Nucleus accumbens (tissue), 56 donors: ENCODE results near the gene PDCD2L.
"Not testable (repeated sequence)": the region's sequence is repeated elsewhere in the genome, so short reads cannot be mapped to it uniquely, and the experiment has no call there.

Experiments
- DNase-seq, 56 donors: peaks; one replicate each; lab custom pipeline; 2025; lab: John Stamatoyannopoulos, UW

PDCD2L gene

GRCh38 chr19:34373601-34374288 lies 30.5 kb upstream of the PDCD2L start:
- DNase-seq, result no peak

- no peak for DNase-seq
Observed at GRCh38 chr19:34375598-34375997, 28.6 kb upstream of the PDCD2L start.

GRCh38 chr19:34380639-34381241 lies 23.5 kb upstream of the PDCD2L start:
- DNase-seq, result no peak

DNA sequence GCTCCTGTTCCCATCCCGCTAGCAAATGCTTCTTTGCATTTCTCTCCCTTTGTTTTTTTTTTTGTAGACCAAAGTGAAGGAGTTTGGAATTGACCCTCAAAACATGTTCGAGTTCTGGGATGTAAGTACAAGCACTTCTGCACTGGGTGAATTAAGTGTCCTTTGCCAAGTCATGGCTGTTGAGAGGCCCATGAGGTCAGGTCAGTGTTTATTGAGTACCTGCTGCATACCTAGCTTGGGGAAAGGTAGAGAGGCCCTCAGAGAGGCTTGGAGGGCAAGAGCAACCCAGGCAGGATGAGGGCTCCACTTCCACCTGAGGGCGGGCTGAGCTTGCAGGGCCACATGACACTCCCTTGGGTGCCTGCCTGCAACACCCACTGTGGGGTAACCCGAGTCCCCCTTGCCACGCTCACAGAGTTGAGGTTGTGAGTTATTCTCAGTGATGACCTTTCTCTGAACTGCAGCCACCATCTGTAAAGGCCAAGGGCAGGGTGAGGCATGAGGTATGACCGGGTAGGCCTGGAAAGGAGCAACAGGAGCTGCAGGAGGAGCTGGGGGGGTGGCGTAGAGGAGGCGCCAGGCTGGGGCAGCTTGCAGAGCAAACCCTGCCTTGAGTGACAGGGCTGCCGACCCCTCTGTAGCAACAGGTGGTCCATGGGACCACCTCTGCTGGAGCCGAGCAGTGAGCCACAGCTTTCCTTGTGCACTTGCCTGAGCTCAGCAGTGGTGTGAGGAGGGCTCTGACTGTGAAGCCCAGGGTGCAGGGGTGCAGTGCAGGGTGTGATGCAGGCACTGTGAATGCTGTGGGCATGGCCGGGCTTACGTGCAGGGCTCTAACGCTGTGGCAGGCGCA lies 22.6 kb upstream of the PDCD2L start:
- no peak for DNase-seq

DNA sequence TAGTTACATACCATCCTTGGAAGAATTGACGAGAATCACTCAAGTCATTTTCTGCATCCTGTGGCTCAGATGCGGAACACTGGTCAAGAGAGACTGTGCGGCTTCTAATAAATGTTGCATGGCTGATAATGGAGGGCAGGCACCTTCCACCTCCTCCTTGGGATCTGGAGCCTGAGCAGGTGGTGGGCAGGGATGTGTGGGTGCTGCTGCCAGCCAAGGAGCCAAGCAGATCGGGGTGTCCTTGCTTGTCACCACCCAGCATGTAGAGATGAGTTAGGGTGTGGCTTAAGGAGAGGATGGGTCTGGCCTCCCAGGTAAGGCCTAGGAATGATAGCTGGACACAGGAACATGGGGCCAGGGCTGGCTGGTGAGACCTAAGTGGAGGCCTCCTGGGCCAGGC lies 21.7 kb upstream of the PDCD2L start:
- no peak for DNase-seq

GRCh38 chr19:34383599-34383998 lies 20.6 kb upstream of the PDCD2L start:
- DNase-seq, result no peak

- no peak for DNase-seq
Observed at GRCh38 chr19:34386645-34387445, 17.4 kb upstream of the PDCD2L start.

DNA sequence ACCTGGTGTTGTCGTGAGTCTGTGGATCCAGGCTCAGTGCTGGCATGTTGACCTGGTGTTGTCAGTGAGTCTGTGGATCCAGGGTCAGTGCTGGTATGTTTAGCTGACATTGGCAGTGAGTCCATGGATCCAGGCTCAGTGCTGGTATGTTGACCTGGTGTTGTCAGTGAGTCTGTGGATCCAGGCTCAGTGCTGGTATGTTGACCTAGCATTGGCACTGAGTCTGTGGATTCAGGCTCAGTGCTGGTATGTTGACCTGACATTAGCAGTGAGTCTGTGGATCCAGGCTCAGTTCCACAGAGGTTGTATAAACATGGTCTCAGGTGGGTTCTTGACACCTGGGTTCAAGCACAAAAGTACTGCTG lies 16.8 kb upstream of the PDCD2L start:
- DNase-seq, result no peak

DNA sequence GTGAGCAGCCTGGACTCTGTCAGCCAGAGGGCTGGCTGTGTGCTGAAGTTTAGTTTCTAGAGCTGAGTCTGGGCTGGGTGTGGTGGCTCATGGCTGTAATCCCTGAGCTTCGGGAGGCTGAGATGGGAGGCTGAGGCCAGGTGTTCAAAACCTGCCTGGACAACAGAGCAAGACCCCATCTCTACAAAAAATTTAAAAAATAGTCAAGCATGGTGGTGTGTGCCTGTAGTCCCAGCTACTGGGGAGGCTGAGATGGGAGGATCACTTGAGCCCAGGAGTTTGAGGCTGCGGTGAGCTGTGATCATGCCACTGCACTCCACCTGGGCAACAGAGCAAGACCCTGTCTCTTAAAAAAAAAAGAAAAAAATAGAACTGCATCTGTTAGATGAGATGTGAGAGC lies 15.5 kb upstream of the PDCD2L start:
- DNase-seq, result not testable (repeated sequence)

DNA sequence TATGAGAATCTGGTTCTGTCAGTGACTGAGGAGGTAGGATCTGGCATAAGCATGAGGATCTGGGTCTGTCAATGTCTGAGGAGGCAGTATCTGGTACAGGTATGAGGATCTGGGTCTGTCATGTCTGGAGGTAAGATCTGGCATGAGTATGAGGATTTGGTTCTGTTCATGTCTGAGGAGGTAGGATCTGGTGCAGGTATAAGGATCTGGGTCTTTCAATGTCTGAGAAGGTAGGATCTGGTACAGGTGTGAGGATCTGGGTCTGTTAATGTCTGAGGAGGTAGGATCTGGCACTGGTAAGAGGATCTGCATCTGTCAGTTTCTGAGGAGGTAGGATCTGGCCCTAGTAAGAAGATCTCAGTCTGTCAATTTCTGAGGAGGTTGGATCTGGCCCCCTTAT lies 12.4 kb upstream of the PDCD2L start:
- no peak for DNase-seq

DNA sequence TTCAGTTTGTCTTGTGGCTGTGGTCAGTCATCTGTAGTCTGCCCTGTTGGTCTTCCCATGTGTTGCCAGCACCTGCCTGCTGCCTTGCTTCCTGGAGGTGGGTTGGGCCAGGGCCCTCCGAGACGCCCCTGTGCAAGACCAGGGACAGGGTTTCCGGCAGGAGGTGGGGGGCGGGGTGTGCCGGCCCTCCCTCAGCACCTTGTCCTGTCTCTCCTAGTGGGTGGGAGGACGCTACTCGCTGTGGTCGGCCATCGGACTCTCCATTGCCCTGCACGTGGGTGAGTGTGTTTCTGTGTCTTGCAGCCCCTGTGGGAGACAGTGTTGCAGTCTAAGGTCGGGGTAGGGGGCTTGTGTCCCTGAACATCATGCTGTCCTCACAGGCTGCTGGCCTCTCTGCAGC lies 11.2 kb upstream of the PDCD2L start:
- no peak for DNase-seq

DNA sequence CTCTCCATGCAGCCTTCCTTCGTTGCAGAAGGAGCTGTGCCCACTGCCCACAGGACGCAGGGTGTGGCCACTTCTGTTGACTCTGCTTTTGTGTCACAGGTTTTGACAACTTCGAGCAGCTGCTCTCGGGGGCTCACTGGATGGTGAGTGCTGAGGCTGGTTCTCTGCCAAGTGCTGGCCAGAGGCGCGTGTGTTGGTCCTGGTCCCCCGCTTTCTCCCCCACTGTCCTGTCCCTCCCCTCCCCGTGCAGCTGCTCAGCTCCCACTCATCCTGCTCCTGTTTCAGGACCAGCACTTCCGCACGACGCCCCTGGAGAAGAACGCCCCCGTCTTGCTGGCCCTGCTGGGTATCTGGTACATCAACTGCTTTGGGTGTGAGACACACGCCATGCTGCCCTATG lies 10.6 kb upstream of the PDCD2L start:
- DNase-seq, result no peak

DNA sequence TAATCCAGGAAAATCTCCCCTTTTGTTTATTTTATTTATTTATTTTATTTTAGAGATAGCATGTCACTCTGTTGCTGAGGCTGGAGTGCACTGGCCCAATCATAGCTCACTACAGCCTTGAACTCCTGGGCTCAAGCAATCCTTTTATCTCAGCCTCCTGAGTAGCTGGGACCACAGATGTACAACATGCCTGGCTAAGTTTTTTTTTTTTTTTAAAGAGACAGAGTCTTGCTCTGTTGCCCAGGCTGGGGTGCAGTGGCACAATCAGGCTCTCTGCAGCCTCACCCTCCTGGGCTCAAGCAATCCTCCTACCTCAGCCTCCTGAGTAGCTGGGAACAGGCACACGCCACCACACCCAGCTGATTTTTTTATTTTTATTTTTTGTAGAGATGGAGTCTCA lies 6.3 kb upstream of the PDCD2L start:
- DNase-seq, result no peak

GRCh38 chr19:34399886-34400285 lies 4.3 kb upstream of the PDCD2L start:
- no peak for DNase-seq

GRCh38 chr19:34400844-34401243 lies 3.4 kb upstream of the PDCD2L start:
- DNase-seq, result not testable (repeated sequence)

DNA sequence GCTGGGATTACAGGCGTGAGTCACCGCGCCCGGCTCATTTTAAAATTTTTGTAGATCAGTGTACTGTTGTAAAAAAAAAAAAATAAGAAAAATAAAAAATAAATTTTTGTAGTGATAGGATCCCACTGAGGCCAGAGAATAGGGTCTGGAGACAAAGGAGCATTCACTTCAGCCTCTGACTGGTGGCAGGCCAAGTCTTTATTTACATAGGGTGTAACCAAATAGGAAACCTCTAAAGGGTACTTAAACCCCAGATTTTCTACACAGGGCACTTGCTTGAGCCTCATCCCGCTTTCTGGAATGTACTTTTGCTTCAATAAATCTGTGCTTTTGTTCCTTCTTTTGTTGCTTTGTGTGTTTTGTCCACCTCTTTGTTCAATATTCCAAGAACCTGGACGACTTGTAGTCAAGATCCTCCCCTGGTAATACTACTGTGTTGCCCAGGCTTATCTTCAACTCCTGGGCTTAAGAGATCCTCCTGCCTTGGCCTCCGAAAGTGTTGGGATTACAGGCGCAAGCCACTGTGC lies 2.1 kb upstream of the PDCD2L start:
- DNase-seq, result no peak

GRCh38 chr19:34403784-34404108 lies 453 bp upstream of the PDCD2L start:
- DNase-seq, result no peak

GRCh38 chr19:34405892-34406660 lies 1.9 kb downstream of the PDCD2L start:
- DNase-seq, result no peak

DNA sequence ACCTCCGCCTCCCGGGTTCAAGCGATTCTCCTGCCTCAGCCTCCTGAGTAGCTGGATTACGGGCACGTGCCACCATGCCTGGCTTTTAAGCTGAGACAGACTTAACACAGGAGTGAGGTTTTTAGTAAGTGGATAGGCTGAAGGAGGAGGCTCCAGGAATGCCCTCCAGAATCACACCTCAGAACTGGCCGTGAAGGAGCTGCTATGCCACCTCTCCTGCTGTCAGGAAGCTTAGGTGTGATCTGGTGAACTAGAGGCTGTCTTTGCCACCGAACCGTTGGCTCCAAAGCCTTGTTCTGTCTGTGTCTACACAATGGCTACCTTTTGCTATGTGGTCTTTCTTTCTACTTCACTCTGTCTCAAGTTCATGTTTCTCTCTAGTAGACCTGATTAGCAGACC lies 4.2 kb downstream of the PDCD2L start:
- no peak for DNase-seq
